ENCODE results near the gene MT1HL1.

MT1HL1 gene

DNA sequence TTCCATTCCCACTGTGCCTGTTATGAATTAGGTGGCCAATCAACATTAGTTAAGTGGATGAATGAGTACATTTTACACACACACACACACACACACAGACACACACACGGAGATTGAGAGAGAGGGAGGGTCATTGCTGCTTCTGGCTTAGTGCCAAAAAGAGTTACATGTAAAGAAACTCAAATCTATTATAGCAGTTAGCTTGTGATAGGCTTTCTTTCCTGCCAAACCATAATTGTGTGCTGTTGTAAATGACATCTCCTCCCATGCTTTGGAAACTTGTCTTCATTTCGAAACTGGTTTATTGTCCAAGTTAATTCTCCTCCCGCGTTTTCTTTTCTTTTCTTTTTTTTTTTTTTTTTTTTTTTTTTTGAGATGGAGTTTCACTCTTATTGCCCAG lies 1.4 kb upstream of the MT1HL1 start:
- no peaks in the 10 kb centered on the region for H3K9me3 ChIP-seq (ENCODE audit: insufficient read depth, low read length)
- DNase-seq (ENCODE audit: low read depth, low spot score), result no peak
- no peak overlapping the region for H3K4me3 ChIP-seq (ENCODE audit: insufficient read length, low read depth)
- no peak for TF ChIP-seq YY1 (IDR thresholded peaks at IDR 0.05; ENCODE audit: insufficient read depth, insufficient read length)
- TF ChIP-seq ZNF274 (IDR thresholded peaks at IDR 0.05; ENCODE audit: low read depth, low read length), result no peak
- TF ChIP-seq SUZ12 (IDR thresholded peaks at IDR 0.05; ENCODE audit: extremely low read depth, insufficient read depth, insufficient read length), result no peak
- H3K9ac ChIP-seq (ENCODE audit: insufficient read length, low read depth), result no peak overlapping the region
- H3K4me1 ChIP-seq (ENCODE audit: insufficient read depth, insufficient read length), result no peaks in the 10 kb centered on the region
- H3K36me3 ChIP-seq (ENCODE audit: insufficient read depth, insufficient read length, low read length), result no peaks in the 10 kb centered on the region
- no peaks in the 10 kb centered on the region for H3K27me3 ChIP-seq (ENCODE audit: insufficient read depth, insufficient read length)

DNA sequence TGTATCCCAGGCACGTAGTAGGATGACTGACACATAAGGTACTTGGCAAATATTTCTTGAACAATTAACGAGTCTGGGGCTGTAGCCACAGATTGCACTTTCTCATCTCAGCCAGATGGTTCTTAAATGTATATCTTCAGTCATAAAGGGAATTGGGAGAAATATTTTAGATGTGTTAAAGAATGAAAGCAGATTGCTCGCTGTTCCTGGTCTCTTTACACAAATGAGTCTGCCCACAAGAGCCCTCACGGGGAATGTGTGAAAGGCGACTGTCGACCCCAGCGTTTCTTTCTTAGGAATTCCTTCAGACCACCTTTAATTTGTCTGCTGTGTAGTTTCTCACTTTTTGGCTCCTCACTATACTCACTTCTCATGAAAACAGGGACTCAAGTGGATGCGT lies 725 bp downstream of the MT1HL1 start:
- Histone ChIP-seq H3K4me1 (ENCODE audit: insufficient read depth, insufficient read length) (no peaks in the 10 kb centered on the region), H3K9ac (ENCODE audit: insufficient read length, low read depth) (no peak overlapping the region), H3K27me3 (ENCODE audit: insufficient read depth, insufficient read length) (no peaks in the 10 kb centered on the region), H3K36me3 (ENCODE audit: insufficient read depth, insufficient read length, low read length) (no peaks in the 10 kb centered on the region), H3K9me3 (ENCODE audit: insufficient read depth, low read length) (no peaks in the 10 kb centered on the region), H3K4me3 (ENCODE audit: insufficient read length, low read depth) (no peak overlapping the region)
- no peak for DNase-seq (ENCODE audit: low read depth, low spot score)
- TF ChIP-seq ZNF274 (IDR thresholded peaks at IDR 0.05; ENCODE audit: low read depth, low read length) (no peak), SUZ12 (IDR thresholded peaks at IDR 0.05; ENCODE audit: extremely low read depth, insufficient read depth, insufficient read length) (no peak), YY1 (IDR thresholded peaks at IDR 0.05; ENCODE audit: insufficient read depth, insufficient read length) (no peak)

DNA sequence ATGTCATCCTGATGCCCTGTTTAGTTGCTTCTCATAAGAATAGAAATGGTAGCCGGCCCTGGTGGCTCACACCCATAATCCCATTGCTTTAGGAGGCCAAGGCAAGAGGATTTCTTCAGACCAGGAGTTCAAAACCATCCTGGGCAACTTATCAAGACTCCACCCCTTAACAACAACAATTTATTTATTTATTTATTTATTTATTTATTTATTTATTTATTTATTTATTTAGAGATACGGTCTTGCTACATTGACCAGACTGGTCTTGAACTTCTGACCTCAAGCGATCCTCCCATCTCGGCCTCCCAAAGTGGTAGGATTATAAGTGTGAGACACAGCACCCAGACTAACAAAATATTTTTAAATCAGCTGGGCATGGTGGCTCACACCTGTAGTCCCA lies 4.0 kb downstream of the MT1HL1 start:
- H3K27me3 ChIP-seq (ENCODE audit: insufficient read depth, insufficient read length), result no peaks in the 10 kb centered on the region

DNA sequence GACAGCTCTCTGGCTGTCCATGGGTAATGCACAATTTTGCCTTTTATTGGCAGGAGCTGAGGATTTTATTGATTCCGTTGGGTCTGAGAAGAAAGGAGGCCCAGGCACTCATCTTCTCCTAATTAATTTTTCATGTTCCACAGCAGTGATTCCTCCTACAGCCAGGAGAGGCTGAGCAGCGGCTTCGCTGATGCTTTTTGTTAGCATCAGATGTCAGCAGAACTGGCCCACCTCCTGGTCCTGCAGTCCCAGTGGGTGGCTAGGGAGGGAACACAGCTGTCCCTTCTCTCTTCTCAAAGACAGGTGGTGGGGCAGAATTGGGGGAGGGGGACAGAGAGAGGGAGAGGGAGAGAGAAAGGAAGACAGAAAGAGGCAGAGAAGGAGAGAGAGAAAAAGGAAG lies 5.7 kb downstream of the MT1HL1 start:
- no peaks in the 10 kb centered on the region for H3K27me3 ChIP-seq (ENCODE audit: insufficient read depth, insufficient read length)
- H3K9me3 ChIP-seq (ENCODE audit: insufficient read depth, low read length), result no peaks in the 10 kb centered on the region
- H3K4me1 ChIP-seq (ENCODE audit: insufficient read depth, insufficient read length), result peaks cover 4% of the 10 kb centered on the region
- H3K36me3 ChIP-seq (ENCODE audit: insufficient read depth, insufficient read length, low read length), result no peaks in the 10 kb centered on the region
- no peak for DNase-seq (ENCODE audit: low read depth, low spot score)
- H3K4me3 ChIP-seq (ENCODE audit: insufficient read length, low read depth), result no peak overlapping the region
- TF ChIP-seq SUZ12 (IDR thresholded peaks at IDR 0.05; ENCODE audit: extremely low read depth, insufficient read depth, insufficient read length), result no peak
- TF ChIP-seq ZNF274 (IDR thresholded peaks at IDR 0.05; ENCODE audit: low read depth, low read length), result no peak
- TF ChIP-seq YY1 (IDR thresholded peaks at IDR 0.05; ENCODE audit: insufficient read depth, insufficient read length), result no peak
- H3K9ac ChIP-seq (ENCODE audit: insufficient read length, low read depth), result no peak overlapping the region

More for the DNA sequence above, 4.0 kb downstream of the MT1HL1 start:
- H3K36me3 ChIP-seq (ENCODE audit: insufficient read depth, insufficient read length, low read length), result no peaks in the 10 kb centered on the region
- peaks cover 4% of the 10 kb centered on the region for H3K4me1 ChIP-seq (ENCODE audit: insufficient read depth, insufficient read length)
- DNase-seq (ENCODE audit: low read depth, low spot score), result no peak
- no peak overlapping the region for H3K4me3 ChIP-seq (ENCODE audit: insufficient read length, low read depth)
- H3K9ac ChIP-seq (ENCODE audit: insufficient read length, low read depth), result no peak overlapping the region
- TF ChIP-seq SUZ12 (IDR thresholded peaks at IDR 0.05; ENCODE audit: extremely low read depth, insufficient read depth, insufficient read length) (no peak), ZNF274 (IDR thresholded peaks at IDR 0.05; ENCODE audit: low read depth, low read length) (no peak), YY1 (IDR thresholded peaks at IDR 0.05; ENCODE audit: insufficient read depth, insufficient read length) (no peak)
- H3K9me3 ChIP-seq (ENCODE audit: insufficient read depth, low read length), result no peaks in the 10 kb centered on the region

DNA sequence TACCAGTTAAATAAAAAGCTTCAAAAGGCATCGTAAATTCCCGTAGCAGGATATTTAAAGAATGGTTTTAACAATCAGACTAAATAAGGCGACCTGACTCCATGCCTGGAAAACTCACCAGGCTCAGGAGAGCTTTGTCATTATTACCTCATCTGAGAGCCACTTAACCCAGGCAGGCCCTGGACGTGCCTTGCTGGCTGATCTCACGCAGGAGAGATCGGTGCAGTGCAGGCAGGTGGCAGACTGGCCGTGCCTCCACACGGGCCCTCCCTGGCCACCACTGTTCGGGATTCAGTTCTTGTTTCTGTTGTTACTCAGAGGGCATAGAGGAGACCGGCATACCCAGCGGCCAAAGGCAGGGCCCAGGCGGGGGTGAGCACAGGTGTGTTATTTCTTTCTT lies 6.4 kb downstream of the MT1HL1 start:
- Histone ChIP-seq H3K9ac (ENCODE audit: insufficient read length, low read depth) (no peak overlapping the region), H3K9me3 (ENCODE audit: insufficient read depth, low read length) (no peaks in the 10 kb centered on the region), H3K27me3 (ENCODE audit: insufficient read depth, insufficient read length) (no peaks in the 10 kb centered on the region), H3K36me3 (ENCODE audit: insufficient read depth, insufficient read length, low read length) (no peaks in the 10 kb centered on the region), H3K4me1 (ENCODE audit: insufficient read depth, insufficient read length) (peaks cover 4% of the 10 kb centered on the region), H3K4me3 (ENCODE audit: insufficient read length, low read depth) (no peak overlapping the region)
- TF ChIP-seq SUZ12 (IDR thresholded peaks at IDR 0.05; ENCODE audit: extremely low read depth, insufficient read depth, insufficient read length), result no peak
- TF ChIP-seq ZNF274 (IDR thresholded peaks at IDR 0.05; ENCODE audit: low read depth, low read length), result no peak
- DNase-seq (ENCODE audit: low read depth, low spot score), result no peak

DNA sequence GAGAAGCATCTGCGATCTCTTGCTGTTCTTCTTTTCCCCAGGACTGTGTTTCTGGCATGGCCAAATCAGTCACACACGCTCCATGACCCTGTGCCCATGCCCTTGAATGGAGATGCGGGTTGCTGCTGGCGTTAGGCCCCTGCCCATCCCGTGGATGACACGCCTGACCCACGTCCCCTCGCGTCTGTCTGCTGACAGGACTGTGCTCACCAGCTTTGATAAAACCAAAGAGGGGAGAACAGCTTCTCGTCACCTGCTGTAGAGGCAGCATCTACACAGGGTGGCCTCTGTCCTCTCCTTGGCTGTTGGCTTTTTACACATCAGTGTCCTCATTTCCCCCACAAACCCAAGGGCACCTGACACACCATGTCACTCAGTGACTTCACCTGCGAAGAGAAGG lies 6.9 kb downstream of the MT1HL1 start:
- H3K36me3 ChIP-seq (ENCODE audit: insufficient read depth, insufficient read length, low read length), result no peaks in the 10 kb centered on the region
- no peak overlapping the region for H3K9ac ChIP-seq (ENCODE audit: insufficient read length, low read depth)
- no peak overlapping the region for H3K4me3 ChIP-seq (ENCODE audit: insufficient read length, low read depth)
- H3K9me3 ChIP-seq (ENCODE audit: insufficient read depth, low read length), result no peaks in the 10 kb centered on the region
- TF ChIP-seq ZNF274 (IDR thresholded peaks at IDR 0.05; ENCODE audit: low read depth, low read length) (no peak), YY1 (IDR thresholded peaks at IDR 0.05; ENCODE audit: insufficient read depth, insufficient read length) (no peak)
- no peaks in the 10 kb centered on the region for H3K27me3 ChIP-seq (ENCODE audit: insufficient read depth, insufficient read length)
- DNase-seq (ENCODE audit: low read depth, low spot score), result no peak
- peaks cover 4% of the 10 kb centered on the region for H3K4me1 ChIP-seq (ENCODE audit: insufficient read depth, insufficient read length)

DNA sequence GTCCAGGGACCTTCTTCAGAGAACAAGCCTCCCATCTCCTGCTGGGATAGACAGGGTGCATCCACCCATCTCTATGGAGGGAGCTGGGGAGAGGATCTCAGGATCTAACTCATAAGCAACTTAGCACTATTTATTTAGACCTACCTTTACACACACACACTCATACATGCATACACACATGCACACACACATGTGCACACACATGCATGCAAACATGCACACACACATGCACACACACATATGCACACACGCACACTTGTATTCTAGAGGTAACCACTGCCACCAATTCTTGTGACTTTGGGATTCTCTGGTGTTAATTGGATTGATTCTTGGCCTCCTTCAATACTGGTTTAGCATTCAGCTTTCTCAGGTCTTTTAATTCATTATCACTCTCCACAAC lies 9.8 kb downstream of the MT1HL1 start:
- DNase-seq (ENCODE audit: low read depth, low spot score), result no peak
- no peaks in the 10 kb centered on the region for H3K27me3 ChIP-seq (ENCODE audit: insufficient read depth, insufficient read length)
- no peak for TF ChIP-seq ZNF274 (IDR thresholded peaks at IDR 0.05; ENCODE audit: low read depth, low read length)
- H3K9ac ChIP-seq (ENCODE audit: insufficient read length, low read depth), result no peak overlapping the region
- H3K4me3 ChIP-seq (ENCODE audit: insufficient read length, low read depth), result no peak overlapping the region
- H3K36me3 ChIP-seq (ENCODE audit: insufficient read depth, insufficient read length, low read length), result no peaks in the 10 kb centered on the region
- peaks cover 10% of the 10 kb centered on the region; the same call in 1 of the 2 replicates for H3K9me3 ChIP-seq (ENCODE audit: insufficient read depth, low read length)
- H3K4me1 ChIP-seq (ENCODE audit: insufficient read depth, insufficient read length), result peaks cover 4% of the 10 kb centered on the region

DNA sequence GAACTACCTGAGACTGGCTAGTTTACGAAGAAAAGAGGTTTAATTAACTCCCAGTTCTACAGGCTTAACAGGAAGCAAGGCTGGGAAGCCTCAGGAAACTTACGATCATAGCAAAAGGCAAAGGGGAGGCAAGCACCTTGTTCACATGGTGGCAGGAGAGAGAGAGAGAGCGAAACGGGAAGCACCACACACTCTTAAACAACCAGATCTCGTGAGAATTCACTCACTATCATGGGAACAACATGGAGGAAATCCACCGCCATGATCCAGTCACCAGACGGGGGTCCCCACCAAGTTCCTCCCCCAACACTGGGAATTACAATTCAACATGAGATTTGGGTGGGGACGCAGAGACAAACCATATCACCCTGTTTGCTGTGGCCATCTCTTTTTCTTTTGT lies 11.8 kb downstream of the MT1HL1 start:
- Histone ChIP-seq H3K36me3 (ENCODE audit: insufficient read depth, insufficient read length, low read length) (no peaks in the 10 kb centered on the region), H3K9me3 (ENCODE audit: insufficient read depth, low read length) (peaks cover 14% of the 10 kb centered on the region; the same call in 1 of the 2 replicates), H3K27me3 (ENCODE audit: insufficient read depth, insufficient read length) (no peaks in the 10 kb centered on the region), H3K4me1 (ENCODE audit: insufficient read depth, insufficient read length) (peaks cover 3% of the 10 kb centered on the region), H3K4me3 (ENCODE audit: insufficient read length, low read depth) (no peak overlapping the region), H3K9ac (ENCODE audit: insufficient read length, low read depth) (no peak overlapping the region)
- TF ChIP-seq SUZ12 (IDR thresholded peaks at IDR 0.05; ENCODE audit: extremely low read depth, insufficient read depth, insufficient read length) (no peak), YY1 (IDR thresholded peaks at IDR 0.05; ENCODE audit: insufficient read depth, insufficient read length) (no peak), ZNF274 (IDR thresholded peaks at IDR 0.05; ENCODE audit: low read depth, low read length) (no peak)
- no peak for DNase-seq (ENCODE audit: low read depth, low spot score)

Measured in NT2/D1 (cell line).